SK-N-SH (cell line): ENCODE measurements around the gene DOCK10. TPM values are rescaled to one million over a fixed set of nuclear protein-coding genes. Genes with fewer than 3 reads are reported as not detected.

Experiments
- CTCF ChIA-PET: fragments of 300-600, 350-600 bp; formaldehyde crosslinking; extraction: SDS; loops from one replicate; lab custom pipeline; 2021; lab: Yijun Ruan, JAX
- POLR2A ChIA-PET: fragments of 350-600 bp; sonication (Branson Sonifier 250); formaldehyde crosslinking; extraction: SDS; loops from one replicate; lab custom pipeline; 2020; ENCODE audit warnings: antibody characterized with exemption, inconsistent platforms; lab: Yijun Ruan, JAX
- DNase-seq: peaks from one replicate; pipeline ENCODE4 v3.0.0; 2012
- H2AFZ ChIP-seq: fragments of 200-600 bp; sonication (generic); 2 replicates; pipeline ENCODE4 v1.8.1; 2016; ENCODE audit warnings: antibody characterized with exemption, mild to moderate bottlenecking, low read depth
- H3F3A ChIP-seq: fragments of 200-600 bp; sonication (generic); replicated peaks from 2 replicates; pipeline ENCODE3; 2016; ENCODE audit warnings: antibody characterized with exemption, mild to moderate bottlenecking; ENCODE audit not compliant: insufficient read depth
- H3K27ac ChIP-seq, 2 experiments: fragments of 200-500 bp in 1 of 2; fragments of 200-600 bp in 1 of 2; sonication (Bioruptor generic) in 1 of 2; sonication (generic), shearing (Covaris generic) in 1 of 2; 2 replicates each; pipeline versions ENCODE4 v1.5.1 to v1.6.1; 2014 to 2016; ENCODE audit warnings: low read depth in 2 of 2, inconsistent platforms in 1 of 2, low read length in 1 of 2, mild to moderate bottlenecking in 1 of 2, mixed read lengths in 1 of 2
- H3K27me3 ChIP-seq: fragments of 200-600 bp; sonication (generic), shearing (Covaris generic); 2 replicates; pipeline ENCODE4 v1.6.1; 2016; ENCODE audit warnings: mixed run types; ENCODE audit not compliant: insufficient read depth
- H3K36me3 ChIP-seq, 2 experiments: fragments of 200-500 bp in 1 of 2; fragments of 200-600 bp in 1 of 2; sonication (Bioruptor generic) in 1 of 2; sonication (generic) in 1 of 2; replicated peaks in 1 of 2; 2 replicates each; pipeline versions ENCODE3 to v1.5.1; 2014 to 2016; ENCODE audit warnings: low read length in 1 of 2, mild to moderate bottlenecking in 1 of 2; ENCODE audit not compliant: insufficient read depth in 2 of 2, control insufficient read depth in 1 of 2
- H3K4me1 ChIP-seq, 2 experiments: fragments of 200-500 bp in 1 of 2; fragments of 200-600 bp in 1 of 2; sonication (Bioruptor generic) in 1 of 2; sonication (generic), shearing (Covaris generic) in 1 of 2; 2 replicates each; pipeline versions ENCODE4 v1.5.1 to v1.6.1; 2014 to 2016; ENCODE audit warnings: low read depth in 1 of 2, low read length in 1 of 2, mixed run types in 1 of 2; ENCODE audit not compliant: insufficient read depth in 2 of 2, control insufficient read depth in 1 of 2
- H3K4me2 ChIP-seq: fragments of 200-600 bp; sonication (generic), shearing (Covaris generic); 2 replicates; pipeline ENCODE4 v1.6.1; 2017; ENCODE audit warnings: mixed run types
- H3K4me3 ChIP-seq, 2 experiments: fragments of 200-500 bp in 1 of 2; fragments of 200-600 bp in 1 of 2; sonication (Bioruptor generic) in 1 of 2; sonication (generic), shearing (Covaris generic) in 1 of 2; 2 replicates each; pipeline versions ENCODE4 v1.5.1 to v1.8.1; 2014 to 2016; ENCODE audit warnings: low read depth in 2 of 2, inconsistent platforms in 1 of 2, low read length in 1 of 2, mild to moderate bottlenecking in 1 of 2, mixed read lengths in 1 of 2, moderate library complexity in 1 of 2
- H3K79me2 ChIP-seq: fragments of 200-600 bp; sonication (generic); 2 replicates; pipeline ENCODE4 v1.8.1; 2017; ENCODE audit warnings: mild to moderate bottlenecking; ENCODE audit not compliant: insufficient read depth
- H3K9ac ChIP-seq: fragments of 200-600 bp; sonication (generic); 2 replicates; pipeline ENCODE4 v1.6.1; 2017; ENCODE audit warnings: mixed run types
- H3K9me2 ChIP-seq: fragments of 200-600 bp; sonication (generic); 2 replicates; pipeline ENCODE4 v1.6.1; 2017; ENCODE audit warnings: mixed run types
- H3K9me3 ChIP-seq: fragments of 200-600 bp; sonication (generic); 2 replicates; pipeline ENCODE4 v1.6.1; 2017; ENCODE audit warnings: mixed run types, mild to moderate bottlenecking, moderate library complexity
- H4K20me1 ChIP-seq: fragments of 200-600 bp; sonication (generic); 2 replicates; pipeline ENCODE4 v1.6.1; 2017; ENCODE audit warnings: mild to moderate bottlenecking, mixed run types; ENCODE audit not compliant: insufficient read depth
- CHD2 ChIP-seq: fragments of 150-350 bp; IDR thresholded peaks from 2 replicates; pipeline ENCODE4 v1.6.1; 2018; ENCODE audit warnings: low read length; ENCODE audit not compliant: partially characterized antibody
- CTCF ChIP-seq: fragments of 200-600 bp; sonication (generic); IDR thresholded peaks from 2 replicates; pipeline ENCODE4 v1.6.1; 2017; ENCODE audit warnings: antibody characterized with exemption, mild to moderate bottlenecking, moderate library complexity
- ELF1 ChIP-seq: IDR thresholded peaks from 2 replicates; pipeline ENCODE4 v1.4.0; 2012
- FOSL2 ChIP-seq: IDR thresholded peaks from 2 replicates; pipeline ENCODE4 v1.4.0; 2012; ENCODE audit warnings: low read depth, mild to moderate bottlenecking, moderate library complexity, borderline replicate concordance
- FOXJ3 ChIP-seq: sonication (generic); formaldehyde crosslinking; IDR thresholded peaks from 2 replicates; pipeline ENCODE4 v1.5.1; 2020; ENCODE audit warnings: mild to moderate bottlenecking, missing genetic modification reagents
- FOXM1 ChIP-seq: IDR thresholded peaks from 2 replicates; pipeline ENCODE4 v1.4.0; 2012; ENCODE audit warnings: low read depth, mild to moderate bottlenecking
- GABPA ChIP-seq: IDR thresholded peaks from 2 replicates; pipeline ENCODE4 v1.4.0; 2012; ENCODE audit warnings: low read depth, mild to moderate bottlenecking
- GATA2 ChIP-seq: sonication (generic); formaldehyde crosslinking; IDR thresholded peaks from 2 replicates; pipeline ENCODE4 v1.5.0; 2020; ENCODE audit warnings: mild to moderate bottlenecking, missing genetic modification reagents
- JUND ChIP-seq: IDR thresholded peaks from 2 replicates; pipeline ENCODE4 v1.4.0; 2012
- MAX ChIP-seq: IDR thresholded peaks from 2 replicates; pipeline ENCODE4 v1.4.0; 2012; ENCODE audit warnings: low read depth
- MEF2A ChIP-seq: IDR thresholded peaks from 2 replicates; pipeline ENCODE4 v1.4.0; 2012; ENCODE audit warnings: low read depth, borderline replicate concordance
- NFIC ChIP-seq: IDR thresholded peaks from 2 replicates; pipeline ENCODE4 v1.4.0; 2012; ENCODE audit warnings: borderline replicate concordance
- PBX3 ChIP-seq: IDR thresholded peaks from 2 replicates; pipeline ENCODE4; 2012
- RXRA ChIP-seq: IDR thresholded peaks from 2 replicates; pipeline ENCODE4 v1.4.0; 2012; ENCODE audit warnings: low read depth, mild to moderate bottlenecking, borderline replicate concordance
- SIN3A ChIP-seq: IDR thresholded peaks from 2 replicates; pipeline ENCODE4 v1.6.1; 2012; ENCODE audit warnings: low read depth, mild to moderate bottlenecking, low read length, moderate library complexity, borderline replicate concordance
- TCF12 ChIP-seq: IDR thresholded peaks from 2 replicates; pipeline ENCODE4 v1.4.0; 2012
- TEAD4 ChIP-seq: IDR thresholded peaks from 2 replicates; pipeline ENCODE4 v1.4.0; 2012; ENCODE audit warnings: mild to moderate bottlenecking, borderline replicate concordance; ENCODE audit not compliant: insufficient read depth
- polyA plus RNA-seq, 3 experiments: library from polyadenylated mRNA; depleted of rRNA; stranded (reverse); fragments of >200 nt; gene quantifications; 2 replicates each; pipeline ENCODE4 v1.2.3, GENCODE V29; 2012

Gene DOCK10
- polyA plus RNA-seq, 1 of the 3 experiments (the other 2 are of a cell fraction) = 24.1 TPM

- no peak for TF ChIP-seq CTCF
- no peak for TF ChIP-seq FOXM1
- no peak for TF ChIP-seq RXRA
- TF ChIP-seq GABPA = no peak
- TF ChIP-seq FOXJ3 (CRISPR knock-in tag) = no peak
- TF ChIP-seq JUND = no peak
- TF ChIP-seq MEF2A = no peak
- no peak for TF ChIP-seq NFIC
- TF ChIP-seq TCF12 = no peak
- no peak for TF ChIP-seq SIN3A
- no peak for TF ChIP-seq CHD2
- no peak for TF ChIP-seq GATA2 (CRISPR knock-in tag)
These were observed 200.4 kb downstream of the DOCK10 start (continued) for GRCh38 chr2:224841910-224842309.

GRCh38 chr2:224838335-224838734 is 203.9 kb downstream of the DOCK10 start:
- Histone ChIP-seq H3K4me3 (no peak overlapping the region), H3K9me2 (no peaks in the 10 kb centered on the region), H3K9me3 (no peaks in the 10 kb centered on the region), H3K79me2 (no peaks in the 10 kb centered on the region), H3K4me2 (peak overlapping the region; percentile 17; the same call in 1 of the 2 replicates), H4K20me1 (no peaks in the 10 kb centered on the region), H3K27me3 (no peaks in the 10 kb centered on the region), H3K4me1 (peaks cover 0 to 18% of the 10 kb centered on the region in 2 experiments; a peak in 2 of 4 replicates), H3F3A (peaks cover 37% of the 10 kb centered on the region), H3K36me3 (peaks cover 7 to 58% of the 10 kb centered on the region in 2 experiments), H3K27ac (peak overlapping the region in 1 of 2 experiments; percentile 63; a peak in 3 of 4 replicates), H3K9ac (no peak overlapping the region), H2AFZ (no peak overlapping the region)
- TF ChIP-seq PBX3 (peak; percentile 35; the same call in 1 of the 2 replicates), MAX (0 out of 2 replicates have a peak, but pooled peaks have one; percentile 43), FOSL2 (no peak), TEAD4 (no peak), NFIC (peak; percentile 65; the same call in 1 of the 2 replicates), CTCF (no peak), TCF12 (peak; percentile 78), ELF1 (no peak)
- CTCF ChIA-PET = interaction anchor here (0.8 kb wide), 1 partner anchor 9 kb away, joined by 3 read pairs; no protein-coding TSS in a partner anchor
- POLR2A ChIA-PET = no interaction called here
- DNase-seq = no peak
